Fibroblast of gingiva (primary cell): ENCODE results near the gene RPS8.
"Not testable (repeated sequence)": the region's sequence is repeated elsewhere in the genome, so short reads cannot be mapped to it uniquely, and the experiment has no call there.

Experiments
- DNase-seq: peaks from one replicate; pipeline ENCODE4 v3.0.0-alpha.2; 2011; ENCODE audit warnings: low read depth

The RPS8 gene

DNA sequence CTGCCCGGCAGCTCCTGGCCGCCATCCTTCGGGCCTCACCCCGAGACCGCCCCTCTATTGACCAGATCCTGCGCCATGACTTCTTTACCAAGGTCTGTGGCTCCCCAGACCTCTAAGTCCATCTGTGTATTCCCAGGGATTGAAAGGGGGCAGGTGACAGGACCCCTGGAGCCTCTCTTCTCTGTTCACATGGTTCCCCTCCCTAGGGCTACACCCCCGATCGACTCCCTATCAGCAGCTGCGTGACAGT, 27.6 kb downstream of the RPS8 start:
- DNase-seq = no peak

DNA sequence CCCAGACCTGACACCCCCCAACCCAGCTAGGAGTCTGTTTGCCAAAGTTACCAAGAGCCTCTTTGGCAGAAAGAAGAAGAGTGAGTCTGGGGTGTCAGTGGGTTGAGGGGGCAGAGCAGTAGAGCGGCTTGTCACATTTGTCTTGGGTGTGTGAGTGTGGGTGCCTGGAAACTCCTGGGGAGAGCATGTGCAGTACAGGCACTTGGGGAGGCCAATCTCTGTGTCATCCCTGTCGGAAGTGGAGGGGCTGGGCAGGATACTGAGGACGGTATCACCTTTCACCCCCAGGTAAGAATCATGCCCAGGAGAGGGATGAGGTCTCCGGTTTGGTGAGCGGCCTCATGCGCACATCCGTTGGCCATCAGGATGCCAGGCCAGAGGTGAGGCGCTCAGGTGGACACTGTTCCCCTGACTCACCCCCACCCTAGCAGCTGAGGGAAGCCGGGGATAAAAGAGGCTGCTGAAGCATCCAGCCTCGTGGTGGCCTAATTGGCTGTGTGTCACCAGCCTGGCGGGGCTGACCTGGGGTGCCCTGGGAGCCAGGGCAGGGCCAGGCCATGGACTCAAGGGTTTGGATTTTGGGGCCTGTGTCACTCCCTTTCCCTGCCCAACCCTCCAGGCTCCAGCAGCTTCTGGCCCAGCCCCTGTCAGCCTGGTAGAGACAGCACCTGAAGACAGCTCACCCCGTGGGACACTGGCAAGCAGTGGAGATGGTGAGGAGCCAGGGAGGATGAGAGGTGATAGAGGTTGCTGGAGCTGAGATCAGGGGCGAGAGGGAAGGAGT, 28.2 kb downstream of the RPS8 start:
- DNase-seq = no peak

DNA sequence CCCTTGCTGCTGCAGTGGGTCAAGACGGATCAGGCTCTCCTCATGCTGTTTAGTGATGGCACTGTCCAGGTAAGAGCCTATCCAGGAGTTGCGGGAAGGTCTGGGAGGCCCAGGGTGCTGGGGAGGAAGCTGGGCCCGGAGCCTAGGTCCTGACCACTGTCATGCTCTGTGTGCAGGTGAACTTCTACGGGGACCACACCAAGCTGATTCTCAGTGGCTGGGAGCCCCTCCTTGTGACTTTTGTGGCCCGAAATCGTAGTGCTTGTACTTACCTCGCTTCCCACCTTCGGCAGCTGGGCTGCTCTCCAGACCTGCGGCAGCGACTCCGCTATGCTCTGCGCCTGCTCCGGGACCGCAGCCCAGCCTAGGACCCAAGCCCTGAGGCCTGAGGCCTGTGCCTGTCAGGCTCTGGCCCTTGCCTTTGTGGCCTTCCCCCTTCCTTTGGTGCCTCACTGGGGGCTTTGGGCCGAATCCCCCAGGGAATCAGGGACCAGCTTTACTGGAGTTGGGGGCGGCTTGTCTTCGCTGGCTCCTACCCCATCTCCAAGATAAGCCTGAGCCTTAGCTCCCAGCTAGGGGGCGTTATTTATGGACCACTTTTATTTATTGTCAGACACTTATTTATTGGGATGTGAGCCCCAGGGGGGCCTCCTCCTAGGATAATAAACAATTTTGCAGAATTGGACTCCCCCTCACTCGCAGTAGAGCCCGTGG, 30.1 kb downstream of the RPS8 start:
- DNase-seq = no peak

DNA sequence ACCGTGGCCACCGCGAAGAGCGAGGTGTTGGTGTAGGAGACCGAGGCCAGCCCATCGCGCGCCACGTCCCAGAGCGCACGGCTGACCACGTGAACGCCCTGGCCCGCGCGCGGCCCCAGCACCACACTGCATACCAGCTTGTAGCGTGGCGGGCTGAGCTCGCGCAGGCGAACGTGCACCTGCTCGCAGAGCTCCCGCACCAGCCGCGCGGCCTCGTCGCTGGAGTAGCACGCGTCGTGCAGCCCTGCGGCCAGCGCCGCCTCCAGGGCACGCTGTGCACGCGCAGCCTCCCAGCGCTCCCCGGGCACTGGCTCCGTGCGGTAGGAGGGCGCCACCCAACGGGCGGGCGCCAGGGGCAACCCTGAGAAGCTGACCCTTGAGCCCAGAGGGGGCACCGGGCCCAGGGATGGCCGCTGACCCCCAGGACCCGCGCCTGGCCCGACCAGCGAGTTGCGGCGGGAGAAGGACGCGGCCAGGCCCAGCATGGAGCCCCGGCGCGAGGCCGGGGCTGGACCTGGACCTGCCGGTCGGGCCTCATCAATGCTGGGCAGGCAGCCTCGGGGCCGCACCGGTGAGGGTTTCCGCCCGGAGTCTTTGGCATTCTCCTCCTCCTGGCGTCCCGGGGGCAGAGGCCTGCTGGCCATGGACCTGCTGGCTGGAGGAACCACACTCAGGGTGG, 30.8 kb downstream of the RPS8 start:
- DNase-seq = no peak

DNA sequence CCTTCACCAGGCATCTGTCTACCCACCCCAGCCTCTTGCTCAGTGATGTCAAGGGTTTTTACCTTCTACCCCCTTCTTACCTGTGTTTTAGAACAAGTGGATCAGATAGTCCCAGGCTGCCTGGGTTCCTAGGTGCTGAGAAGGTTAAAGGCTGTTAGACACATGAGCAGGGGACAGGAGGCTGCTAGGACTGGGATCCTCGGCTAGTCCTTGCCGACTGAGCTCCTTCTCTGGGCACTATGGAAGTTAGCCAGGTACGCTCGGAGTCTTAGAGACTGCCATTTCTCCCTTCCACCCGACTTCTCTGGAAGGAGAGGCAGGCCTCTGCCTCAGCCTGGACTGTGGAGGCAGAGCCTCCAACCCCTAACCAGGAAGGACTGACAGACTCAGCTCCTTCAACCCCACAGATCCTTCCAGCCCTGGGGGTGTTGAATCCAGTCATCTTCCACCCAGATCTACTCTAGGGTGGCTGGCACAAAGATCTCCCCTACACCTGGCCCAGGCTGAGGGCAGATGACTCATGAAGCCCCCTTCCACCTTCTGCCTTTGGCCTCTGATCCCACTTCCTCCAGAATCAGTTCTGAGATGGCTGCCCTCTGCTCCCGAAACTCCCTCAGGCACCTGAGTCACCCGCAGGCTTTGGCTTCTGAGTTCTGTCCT, 31.5 kb downstream of the RPS8 start, which contains the start of gene DYNLT4:
TSS of gene DYNLT4 (minus strand) at position 648 of the 660 bp plus-strand sequence. CDS start 683 bp downstream, outside the sequence.
- no peak for DNase-seq

DNA sequence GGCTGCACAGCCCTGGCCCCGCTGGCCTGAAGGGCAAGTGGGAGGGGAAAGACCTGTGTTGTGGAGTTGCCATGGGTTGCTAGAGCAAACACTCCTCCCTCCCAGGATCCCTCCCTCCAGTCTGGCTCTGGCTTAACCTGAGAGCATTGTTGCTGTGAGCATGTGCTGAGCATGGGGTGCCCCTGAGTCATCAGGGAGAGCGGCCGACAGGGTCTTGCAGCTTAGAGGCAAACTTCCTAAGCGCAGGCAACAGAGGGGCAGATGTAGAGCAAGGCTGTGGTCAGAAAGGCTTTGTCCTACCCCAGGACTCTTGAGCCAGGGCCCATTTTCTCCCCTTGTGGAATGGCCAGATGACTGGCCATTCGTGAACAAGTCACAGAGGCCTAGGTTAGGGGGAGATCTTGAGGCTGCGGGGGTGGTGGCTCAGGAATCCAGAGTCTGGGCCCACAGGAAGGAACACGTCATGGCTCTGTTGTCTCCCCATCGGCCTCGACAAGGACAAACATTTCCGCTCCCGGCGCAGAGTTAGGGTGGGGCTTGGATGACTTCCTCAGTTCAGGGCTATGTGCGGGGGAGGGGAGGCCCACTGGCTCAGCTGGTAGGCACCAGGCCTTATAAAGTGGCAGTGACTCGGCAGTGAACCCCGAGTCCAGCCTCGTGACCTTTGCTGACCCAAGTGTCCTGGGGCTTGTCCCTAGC, 32.2 kb downstream of the RPS8 start:
- peak; percentile 99 for DNase-seq

DNA sequence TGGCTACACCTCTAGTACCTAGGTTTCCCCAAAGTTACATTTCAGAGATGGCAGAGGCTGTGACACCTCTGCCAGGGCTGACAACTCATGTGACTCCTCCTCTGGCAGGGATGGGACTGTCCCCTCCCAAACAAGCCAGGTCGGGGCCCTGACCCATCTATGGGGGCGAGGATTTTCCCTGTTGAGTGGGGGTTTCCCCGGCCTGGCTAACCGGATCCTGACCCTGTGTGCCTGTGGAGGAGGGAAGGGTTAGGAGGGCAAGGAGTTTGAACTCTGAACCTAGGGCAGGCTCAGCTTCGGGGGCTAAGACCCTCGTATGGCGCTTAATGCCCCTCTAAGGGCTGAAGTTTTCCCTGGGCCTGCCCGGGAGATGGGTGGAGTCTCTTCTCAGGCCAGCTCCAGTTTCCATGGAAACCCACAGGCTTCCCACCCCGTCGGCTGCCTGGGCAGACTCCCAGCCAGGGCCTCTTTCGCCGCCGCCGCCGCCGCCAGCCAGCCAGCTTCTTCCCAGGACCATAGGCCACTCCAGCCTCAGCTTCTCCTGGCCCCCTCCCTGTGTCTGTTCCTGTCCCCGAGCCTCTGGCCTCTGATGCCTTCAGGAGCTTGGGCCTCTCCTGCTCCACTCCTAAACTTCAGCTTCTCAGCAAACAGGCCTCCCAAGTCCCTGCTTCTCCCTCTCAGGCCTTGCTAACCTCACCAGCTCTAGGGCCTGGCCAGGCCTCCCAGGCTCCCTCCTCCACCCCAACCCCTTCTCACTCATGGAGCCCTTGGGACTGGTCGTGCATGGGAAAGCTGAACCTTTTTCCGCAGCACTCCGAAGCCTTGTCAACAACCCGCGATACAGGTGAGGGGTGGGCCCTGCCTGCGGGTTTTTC, 33.0 kb downstream of the RPS8 start, which contains the start of gene BTBD19:
TSS of gene BTBD19 (plus strand) at position 461 of the 875 bp plus-strand sequence. CDS start at position 759, 298 bp downstream.
- DNase-seq = peak; percentile 94

DNA sequence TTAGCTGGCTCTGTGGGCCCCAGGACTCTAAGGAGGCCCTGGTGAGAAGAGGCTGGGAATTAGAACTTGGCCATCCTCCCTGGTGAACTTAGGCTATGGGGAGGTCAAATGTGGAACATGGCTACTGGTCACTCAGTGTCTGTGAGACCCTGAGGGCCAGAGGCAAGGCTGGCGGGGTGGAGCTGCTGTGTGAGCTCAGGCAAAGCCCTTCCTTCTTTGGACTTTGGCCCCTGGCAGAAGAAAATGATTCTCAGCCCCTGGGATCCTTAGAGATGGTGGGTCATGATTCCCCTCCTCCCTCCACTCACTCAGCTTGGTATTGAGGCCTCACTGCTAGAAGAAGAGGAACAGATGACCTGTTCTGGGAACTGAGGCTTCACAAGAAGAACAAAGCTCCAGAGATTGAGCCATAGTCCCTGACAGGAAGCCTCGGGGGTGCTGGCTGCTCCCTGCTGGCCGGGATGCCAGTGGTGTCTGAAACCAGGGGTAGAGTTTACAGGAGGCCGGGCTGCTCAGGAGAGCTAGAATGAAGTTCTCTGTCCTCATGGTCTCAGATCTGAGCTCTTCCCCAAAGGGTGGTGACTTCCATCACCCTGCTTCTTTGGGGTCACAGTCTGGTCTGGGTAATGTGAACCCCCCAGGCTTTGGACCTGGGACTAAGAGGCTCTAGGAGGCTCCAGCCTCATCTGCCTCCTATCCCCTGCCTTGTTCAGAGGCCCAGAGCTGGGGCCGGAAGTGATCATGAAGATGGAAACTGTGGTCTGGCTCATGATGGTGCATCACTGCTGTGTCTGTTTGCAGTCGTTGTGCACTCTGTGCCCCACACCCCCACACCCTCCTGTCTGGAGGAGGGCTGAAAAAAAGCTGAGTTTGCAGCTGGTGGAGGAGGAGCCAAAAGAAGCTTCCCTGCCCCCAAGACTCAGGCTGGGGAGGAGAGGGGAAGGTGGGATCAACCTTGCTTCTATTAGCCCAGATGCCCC, 33.9 kb downstream of the RPS8 start:
- peak; percentile 81 for DNase-seq

DNA sequence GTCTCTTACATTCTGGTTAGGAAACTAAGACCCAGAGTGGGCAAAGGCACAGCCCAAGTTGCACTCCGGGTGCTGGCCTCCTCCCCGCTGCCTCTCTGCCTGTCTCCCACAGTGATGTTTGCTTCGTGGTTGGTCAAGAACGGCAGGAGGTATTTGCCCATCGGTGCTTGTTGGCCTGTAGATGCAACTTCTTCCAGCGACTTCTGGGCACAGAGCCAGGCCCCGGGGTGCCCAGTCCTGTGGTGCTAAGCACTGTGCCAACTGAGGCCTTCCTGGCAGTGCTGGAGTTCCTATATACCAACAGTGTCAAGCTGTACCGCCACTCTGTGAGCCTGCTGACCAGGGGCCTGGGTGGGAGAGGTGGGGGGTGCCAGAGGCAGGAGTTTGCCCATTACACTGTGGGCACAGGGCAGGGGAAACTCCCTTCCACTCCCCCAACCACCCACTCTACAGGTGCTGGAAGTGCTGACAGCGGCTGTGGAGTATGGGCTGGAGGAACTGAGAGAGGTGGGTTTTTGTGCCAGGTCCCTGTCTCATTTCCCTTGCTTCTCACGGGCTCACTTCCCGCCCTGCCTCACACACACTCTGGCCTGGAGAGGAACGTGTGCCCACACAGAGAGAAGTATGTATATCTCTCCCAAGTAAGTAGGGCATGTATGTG, 34.9 kb downstream of the RPS8 start:
- DNase-seq = peak; percentile 95

DNA sequence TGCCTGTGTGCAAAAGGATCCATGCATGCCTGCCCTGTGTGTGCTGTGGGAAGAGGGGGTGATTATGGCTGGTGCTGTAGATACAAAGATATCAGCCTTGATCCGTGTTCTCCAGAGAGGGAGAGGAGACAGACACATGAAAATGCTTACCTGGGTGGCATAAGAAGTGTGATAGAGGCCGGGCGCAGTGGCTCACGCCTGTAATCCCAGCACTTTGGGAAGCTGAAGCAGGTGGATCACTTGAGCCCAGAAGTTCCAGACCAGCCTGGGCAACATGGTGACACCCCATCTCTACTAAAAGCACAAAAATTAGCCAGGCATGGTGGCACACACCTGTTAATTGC, 35.4 kb downstream of the RPS8 start:
- DNase-seq = not testable (repeated sequence)

DNA sequence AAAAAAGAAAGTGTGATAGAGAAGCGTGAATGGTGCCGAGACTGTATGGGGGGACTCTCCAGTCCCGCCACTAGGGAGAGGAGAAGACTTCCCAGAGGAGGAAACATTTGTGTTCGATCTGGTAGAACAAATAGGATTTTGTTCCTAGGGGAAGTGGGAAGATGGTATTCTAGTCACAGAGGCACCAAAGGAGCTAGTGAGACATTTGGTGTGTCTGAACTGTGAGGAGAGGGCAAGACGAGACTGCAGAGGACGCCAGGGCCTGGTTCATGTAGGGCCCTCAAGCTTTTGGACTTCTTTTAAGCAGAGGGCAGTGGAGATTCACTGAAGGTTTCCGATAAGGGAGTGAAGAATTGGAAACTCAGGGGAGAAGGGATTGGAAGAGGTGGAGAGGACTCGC, 35.9 kb downstream of the RPS8 start:
- DNase-seq = no peak

DNA sequence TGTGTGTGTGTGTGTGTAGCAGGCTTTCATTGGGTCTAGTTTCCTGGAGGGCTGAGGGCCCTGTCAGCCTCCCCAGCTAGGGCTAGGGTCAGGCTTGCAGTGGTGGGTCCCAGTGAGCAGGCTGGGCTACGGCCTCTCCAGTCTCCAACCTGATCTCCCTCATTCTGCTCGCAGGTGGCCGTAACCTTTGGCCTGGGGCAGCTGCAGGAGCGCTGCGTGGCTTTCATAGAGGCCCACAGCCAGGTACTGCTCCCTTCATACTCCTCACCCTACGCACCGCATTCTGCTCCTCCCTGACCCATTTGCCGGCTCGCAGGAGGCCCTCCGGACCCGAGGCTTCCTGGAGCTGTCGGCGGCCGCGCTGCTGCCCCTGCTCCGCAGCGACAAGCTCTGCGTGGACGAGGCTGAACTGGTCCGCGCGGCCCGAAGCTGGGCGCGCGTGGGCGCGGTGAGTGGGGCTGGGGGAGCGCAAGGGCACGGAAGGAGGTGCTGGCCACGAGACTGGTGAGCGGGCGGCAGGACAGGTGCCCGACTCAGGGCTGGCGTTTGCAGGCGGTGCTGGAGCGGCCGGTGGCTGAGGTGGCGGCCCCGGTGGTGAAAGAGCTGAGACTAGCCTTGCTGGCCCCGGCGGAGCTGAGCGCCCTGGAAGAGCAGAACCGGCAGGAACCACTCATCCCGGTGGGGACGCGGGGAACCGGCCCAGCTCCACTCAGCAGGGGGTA, 37.6 kb downstream of the RPS8 start:
- DNase-seq = no peak

DNA sequence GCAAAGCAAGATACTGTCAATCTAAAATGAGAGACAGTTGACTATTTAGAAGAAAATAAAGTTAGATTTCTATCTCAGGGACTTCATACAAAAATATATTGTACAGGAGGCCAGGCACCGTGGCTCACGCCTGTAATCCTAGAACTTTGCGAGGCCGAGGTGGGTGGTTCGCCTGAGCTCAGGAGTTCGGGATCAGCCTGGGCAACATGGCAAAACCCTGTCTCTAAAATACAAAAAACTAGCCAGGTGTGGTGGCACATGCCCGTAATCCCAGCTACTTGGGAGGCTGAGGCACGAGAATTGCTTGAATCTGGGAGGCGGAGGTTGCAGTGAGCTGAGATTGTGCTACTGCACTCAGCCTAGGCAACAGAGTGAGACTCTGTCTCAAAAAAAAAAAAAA, 40.6 kb downstream of the RPS8 start:
- DNase-seq = not testable (repeated sequence)

DNA sequence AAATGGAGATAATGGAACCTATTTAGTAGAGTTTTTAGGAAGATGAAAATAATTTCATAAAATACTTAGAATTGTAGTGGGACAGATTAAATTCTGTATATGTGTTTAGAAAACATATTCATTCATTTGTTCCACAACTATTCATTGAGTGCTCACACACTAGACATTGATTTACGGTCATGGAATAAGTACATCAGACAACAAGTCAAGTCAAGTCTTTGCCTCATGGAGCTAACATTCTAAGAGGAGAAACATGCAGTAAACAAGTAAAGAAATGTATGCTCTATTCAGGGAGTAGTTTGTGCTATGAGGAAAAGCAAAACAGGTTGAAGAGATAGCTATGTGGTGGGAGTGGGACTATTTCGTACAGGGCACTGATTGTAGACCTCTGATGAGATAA, 42.0 kb downstream of the RPS8 start:
- no peak for DNase-seq

DNA sequence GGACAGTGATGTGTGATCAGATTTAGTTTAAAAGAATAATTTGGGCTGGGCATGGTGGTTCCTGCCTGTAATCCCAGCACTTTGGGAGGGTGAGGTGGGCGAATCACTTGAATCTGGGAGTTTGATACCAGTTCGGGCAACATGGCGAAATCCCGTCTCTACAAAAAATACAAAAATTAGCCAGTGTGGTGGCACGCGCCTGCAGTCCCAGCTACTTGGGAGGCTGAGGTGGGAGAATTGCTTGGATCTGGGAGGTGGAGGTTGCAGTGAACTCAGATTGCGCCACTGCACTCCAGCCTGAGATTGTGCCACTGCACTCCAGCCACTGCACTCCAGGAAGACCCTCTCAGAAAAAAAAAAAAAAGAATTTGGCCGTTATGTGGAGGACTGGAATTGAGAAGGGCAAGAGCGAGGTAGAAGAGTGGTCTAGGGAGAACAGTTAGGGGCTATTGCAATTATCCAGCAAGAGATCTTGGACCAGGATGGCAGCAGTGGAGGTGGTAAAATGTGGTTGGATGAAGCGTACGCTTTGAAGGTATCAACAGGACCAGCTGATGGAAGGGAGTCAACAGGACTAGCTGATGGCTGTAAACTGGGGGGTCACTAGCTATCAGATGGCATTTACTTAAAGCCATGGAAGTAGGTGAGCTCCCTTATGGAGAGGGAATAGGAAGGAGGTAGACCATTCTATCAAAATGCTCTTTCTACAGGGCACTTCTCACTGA, 42.6 kb downstream of the RPS8 start:
- DNase-seq = no peak

DNA sequence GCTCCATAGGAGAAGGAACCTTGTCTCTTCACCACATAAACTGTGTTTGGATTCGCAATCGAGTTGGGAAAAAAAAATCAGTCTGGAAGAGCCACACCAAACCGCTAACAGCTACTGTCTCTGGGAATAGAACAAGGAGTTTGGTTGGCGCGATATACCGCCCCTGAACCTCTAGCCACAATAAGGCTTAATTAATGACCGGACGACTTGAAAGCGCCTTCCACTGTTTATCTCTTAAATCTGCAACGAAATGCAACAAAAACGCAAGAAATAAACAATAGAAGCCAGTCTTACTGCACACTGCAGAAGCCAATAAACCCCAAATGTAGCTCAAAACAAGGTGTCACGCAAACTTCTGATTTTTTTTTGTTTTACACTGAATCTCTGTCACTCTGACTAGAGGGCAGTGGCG, 43.9 kb downstream of the RPS8 start:
- no peak for DNase-seq

DNA sequence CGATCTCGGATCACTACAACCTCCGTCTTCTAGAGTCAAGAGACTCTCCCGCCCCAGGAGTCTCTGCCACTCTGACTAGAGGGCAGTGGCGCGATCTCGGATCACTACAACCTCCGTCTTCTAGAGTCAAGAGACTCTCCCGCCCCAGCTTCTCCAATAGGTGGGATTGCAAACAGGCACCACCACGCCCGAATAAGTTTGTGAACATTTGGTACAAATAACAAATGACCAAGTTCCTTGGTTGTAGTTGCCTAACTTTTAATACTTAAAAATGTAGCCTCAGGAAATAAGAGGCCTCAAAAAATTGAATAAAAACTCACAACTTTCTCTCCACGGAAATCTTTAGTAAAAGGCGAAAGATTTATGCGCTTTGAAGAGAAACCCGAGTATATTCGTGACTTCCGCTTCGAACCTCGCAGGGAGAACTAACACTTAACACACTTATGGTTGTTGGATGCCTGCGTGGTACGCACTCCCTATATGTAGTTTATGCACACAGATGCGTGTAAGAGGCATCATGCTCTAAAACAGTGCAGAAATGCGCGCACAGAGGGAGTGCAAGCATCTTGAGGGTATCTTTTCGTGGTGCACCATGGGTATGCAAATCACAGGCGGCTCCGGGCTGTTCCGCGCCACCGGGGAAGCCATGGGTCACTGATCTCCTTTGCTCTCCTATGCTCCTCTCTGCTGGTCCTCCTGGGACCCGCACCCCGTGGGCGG, 44.4 kb downstream of the RPS8 start:
- DNase-seq = peak; percentile 93
